ENCODE results near the gene UBE2D2.

The UBE2D2 gene

DNA sequence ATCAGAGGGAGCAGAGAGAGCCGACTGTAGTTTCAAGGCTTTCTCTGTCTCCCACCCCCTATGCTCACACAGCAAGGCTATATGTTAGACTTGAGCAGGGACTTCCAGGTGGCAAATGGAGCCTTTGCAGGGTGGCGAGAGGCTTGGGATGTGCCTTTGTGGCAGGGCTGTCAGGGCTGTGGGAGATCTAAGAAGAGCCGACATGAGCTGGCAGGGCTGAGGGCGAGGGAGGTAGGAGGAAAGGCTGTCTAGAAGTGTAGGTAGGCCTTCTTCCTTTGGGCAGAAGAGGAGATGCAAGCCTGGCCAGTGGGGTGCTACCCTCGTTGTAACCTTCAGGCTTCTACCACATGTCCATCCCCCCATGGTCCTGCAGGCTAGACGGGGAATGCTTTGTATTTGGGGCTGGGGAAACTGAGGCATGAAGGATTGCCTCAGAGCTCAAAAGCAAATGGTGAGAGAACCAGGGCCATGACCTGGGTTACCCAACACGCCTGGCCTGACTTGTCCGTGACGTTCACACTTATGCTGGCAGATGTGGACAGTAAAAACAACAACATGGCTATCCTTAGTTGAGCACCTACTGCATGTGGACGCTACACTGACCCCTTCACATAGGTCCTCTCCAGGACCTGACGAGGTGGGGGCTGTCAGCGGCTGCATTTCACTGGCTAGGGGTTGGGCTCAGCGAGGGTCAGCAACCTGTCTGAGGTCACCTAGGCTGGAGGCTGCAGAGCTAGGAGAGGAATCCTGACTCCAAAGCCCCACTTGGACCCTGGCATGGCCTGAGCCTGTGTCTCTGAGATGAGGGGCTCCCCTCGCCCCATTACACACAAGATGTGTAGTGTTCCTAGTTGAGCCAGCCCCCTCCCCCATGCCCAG is 102.3 kb downstream of the UBE2D2 start:
- no peak for DNase-seq

DNA sequence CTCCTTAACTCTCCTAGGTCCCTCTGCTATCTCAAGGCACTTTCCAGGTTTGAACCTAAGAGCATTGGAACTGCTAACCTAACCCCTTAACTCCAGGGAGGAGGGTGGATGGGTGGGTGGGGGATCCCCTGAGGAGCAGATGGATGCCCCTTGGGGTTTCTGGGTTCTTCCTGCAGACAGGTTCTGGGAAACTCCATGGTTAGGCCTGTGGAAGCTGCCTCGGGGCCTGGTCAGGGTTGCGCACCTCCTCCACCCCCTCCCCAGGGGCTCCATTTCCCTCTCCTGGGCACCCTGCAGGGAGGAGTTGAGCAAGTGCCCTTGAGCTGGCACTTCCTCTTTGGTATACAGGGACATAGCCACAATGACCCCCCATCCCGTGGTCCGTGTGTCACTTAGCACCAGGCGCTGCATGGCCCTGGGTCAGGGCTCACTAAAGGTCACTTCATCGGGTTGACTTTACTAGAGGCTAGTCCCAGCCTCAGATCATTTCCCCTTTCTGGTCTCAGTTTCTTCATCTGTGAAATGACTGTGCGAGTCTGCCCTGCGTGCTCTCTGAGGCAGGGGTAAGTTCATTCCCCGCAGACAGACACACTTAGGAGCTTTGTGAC is 103.1 kb downstream of the UBE2D2 start:
- DNase-seq, result no peak

DNA sequence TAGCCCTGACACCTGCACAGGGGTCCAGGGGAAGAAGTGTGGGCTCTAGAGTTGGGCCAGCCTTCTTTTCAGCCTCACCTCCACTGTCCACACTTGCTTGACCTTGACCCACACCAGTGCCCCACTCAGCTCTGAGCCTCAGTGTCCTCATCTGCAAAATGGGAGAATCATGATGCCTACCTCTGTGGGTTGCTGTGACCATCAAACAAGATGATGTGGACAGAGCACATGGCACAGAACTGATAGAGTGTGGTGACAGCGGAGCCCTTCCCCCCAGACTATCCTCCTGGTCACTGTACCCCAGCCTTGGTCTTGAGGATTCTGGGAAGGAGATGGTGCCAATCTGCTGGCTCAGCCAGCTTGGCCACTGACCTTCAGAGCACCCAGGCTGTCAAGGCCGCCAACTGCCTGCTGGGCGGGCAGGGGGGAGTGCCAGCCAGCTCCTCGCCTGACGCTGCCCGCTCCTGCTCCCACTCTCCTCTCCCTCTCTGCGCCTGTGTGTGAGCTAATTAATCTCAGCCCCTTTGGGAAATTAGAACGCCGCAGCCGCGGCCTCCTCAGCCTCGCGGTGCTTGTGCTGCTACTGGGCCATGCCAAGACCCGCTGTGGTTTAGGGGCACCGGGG is 103.7 kb downstream of the UBE2D2 start:
- no peak for DNase-seq

DNA sequence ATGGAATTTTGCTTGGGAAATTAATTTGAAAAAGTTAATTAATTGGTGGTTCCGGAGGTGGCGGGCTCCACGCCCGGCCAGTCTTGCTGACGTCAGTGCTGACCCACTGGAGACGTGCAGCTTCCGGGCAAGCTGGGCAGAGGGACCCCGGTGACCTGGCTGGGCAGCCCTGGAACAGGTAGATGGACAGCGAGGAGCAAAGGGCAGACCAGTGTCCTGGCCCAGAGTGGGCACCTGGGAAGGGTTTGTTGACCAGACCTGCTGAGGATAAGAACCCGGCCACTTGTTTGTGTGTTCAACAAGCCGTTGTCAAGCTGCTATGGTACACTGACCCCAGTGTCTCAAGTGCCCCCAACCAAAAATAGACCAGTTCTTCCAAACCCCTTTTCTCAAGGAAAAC is 104.5 kb downstream of the UBE2D2 start:
- DNase-seq, result no peak

DNA sequence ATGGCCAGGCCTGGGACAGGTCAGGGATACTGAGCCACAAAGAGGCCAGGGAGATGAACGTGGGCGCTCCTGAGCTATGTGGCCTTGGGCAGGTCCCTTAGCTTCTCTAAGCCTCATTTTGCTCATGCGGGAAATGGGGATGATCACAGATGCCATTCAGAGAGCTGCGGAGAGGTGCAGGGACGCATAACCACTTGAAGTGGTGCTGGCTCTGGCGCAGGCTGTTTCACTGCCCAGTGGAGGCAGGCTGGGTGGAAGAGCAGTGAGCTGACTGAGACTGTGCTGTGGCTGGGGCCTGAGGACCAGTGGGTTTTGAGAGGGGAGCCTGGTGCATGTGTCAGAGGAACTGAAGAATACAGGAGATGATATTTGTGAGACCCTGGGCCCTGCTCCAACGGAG is 105.4 kb downstream of the UBE2D2 start:
- DNase-seq, result no peak

DNA sequence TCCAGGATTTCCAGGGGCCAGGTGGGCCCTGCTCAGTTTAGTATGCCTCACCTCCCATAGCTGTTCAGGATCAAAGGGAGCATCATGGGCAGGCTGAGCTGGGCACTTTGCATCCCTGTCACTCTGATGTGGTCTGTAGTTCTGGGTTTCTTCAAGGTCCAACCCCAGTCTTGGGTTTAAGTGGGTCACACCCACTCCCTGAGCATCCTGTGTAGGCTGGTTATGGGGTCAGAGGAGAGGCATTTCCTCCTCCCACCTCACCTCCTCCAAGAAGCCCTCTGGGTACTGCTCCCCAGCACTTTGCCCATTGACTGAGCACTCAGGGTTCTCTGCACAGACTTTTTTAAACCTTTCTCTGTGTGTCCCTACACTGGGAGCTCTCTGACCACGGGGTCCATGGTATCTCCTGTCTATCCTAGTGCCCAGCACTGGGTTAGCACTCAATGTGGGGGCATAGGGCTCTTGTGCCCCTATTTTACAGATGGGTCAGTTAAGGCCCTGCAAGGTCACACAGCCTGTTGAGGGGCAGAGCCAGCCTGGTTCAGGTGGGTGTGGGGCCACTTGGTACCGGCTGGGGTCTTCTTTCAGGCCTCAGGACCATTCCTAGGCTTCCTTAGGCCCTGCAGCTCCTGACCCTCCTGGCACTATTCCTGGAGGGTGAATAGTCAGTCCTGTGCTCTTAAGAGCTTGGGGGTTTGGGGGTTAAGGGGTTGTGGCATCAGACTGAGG is 106.0 kb downstream of the UBE2D2 start:
- DNase-seq, result no peak

DNA sequence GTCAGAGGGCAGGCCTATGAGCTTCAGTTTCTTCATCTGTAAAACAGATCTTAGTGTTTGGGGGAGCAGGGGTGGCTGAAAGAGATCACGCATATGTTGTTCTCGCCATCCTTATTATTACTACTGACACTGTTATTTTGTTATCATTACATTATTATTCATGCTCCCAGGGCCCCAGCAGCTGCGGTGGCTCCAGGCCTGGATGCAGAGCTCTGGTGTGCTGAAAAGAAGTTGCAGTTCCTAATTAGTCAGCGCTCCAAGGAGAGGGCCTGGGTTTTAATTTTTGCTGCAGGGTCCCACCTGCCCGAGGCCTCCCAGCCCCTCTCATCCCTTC is 106.6 kb downstream of the UBE2D2 start:
- peak; percentile 56 for DNase-seq

DNA sequence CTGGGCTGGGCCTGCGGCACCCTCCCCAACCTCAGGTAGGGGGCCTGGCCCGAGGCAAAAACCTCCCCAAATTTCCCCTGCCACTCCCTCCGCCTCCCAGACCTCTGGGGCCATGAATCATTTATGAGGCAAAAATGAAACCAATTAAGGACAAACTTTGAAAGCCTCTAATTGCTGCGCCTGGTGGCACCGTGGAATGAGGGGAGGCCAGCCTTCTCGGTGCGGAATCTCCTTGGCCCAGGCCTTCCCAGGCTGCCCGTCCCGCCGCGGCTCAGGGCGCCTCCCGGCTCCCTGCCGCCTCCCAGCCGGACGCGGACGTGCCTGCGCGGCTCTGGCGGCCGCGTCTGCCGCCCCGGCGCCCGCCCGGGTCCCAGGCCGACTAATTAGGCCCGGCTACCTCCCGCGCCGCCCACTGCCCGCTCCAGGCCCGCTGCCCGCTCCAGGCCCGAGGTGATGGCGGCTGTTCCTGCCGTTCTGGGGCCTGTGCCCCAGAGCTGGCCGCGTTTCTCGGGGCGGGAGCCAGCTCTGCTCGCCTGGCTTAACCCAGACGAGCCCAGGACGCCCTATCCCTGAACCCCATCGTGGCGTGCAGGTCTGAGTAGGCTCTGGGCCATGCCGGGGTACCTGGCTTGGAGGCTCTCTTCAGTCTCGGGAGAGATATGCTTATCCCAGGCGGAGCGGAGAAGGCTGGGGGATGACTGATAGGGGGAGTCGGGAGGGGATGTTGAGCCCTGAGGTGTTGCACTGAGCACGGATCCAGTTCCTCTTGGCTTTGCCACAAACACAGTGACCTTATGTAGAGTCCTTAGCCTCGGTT is 107.1 kb downstream of the UBE2D2 start:
- peak; percentile 67 for DNase-seq

DNA sequence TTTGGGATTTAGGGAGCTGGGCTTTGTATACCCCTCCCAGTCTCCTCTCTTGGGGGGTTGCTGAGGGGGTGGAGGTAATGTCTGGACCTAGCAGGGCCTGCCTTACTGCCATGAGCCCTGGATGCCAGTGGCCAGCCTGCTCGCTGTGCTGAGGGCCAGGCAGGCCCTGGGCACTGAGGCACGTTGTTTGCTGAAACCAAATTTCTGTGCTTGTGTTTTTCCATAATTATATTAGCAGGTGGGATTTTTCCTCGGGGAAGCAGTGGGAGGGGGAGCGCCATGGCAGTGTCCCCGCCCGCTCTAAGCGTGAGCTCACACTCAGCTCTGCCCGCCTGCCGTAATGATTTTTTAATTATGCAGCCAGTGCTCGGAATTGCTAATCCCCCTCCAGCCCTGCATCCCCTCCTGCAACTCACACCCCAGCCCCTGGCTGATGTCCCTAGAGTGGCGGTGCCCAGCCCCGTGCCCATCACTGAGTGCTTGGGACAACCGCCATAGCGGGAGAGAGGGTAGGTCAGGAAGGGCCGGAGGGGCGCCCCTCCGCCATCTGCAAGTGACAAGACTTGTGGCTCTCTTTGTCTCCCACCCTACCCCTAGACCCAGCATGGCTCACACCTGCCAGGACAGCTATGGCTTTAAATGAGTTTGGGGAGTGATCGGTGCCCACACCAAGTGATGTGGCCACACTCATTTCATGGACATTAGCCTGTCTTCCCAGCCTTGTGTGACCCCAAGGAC is 108.0 kb downstream of the UBE2D2 start:
- DNase-seq, result no peak

DNA sequence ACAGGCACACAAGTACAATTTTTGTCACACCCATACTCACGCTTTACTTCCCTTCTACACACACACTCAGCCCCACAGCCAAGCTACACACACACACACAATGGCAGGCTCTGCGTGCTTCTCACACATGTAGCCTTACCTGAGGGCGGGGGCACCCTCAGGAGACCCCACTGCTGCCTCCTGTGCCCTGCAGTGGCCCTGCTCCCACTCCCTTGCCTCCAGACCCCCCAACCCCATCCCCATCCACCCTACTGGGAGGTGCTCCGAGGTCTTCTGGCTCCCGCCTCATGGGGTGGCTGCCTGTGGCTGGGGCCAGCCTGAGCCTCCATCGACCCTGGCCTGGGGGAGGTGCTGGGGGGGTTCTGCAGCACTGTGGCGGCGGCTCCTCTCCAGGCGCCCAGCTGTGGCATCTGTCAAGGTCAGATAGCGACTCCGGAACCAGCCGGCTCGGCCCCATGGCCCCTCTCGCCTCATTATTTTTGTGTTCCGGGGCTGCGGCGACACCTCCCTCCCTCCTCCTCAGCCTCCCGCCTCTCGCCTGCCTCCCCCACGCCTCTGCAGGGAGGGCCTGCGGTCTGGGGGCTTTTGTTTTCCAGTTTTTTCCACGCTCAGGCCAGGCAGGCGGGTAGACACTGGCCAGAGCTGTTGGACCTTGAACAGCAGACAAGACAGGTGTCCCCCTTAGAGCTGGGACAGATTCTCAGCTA is 108.7 kb downstream of the UBE2D2 start:
- no peak for DNase-seq

DNA sequence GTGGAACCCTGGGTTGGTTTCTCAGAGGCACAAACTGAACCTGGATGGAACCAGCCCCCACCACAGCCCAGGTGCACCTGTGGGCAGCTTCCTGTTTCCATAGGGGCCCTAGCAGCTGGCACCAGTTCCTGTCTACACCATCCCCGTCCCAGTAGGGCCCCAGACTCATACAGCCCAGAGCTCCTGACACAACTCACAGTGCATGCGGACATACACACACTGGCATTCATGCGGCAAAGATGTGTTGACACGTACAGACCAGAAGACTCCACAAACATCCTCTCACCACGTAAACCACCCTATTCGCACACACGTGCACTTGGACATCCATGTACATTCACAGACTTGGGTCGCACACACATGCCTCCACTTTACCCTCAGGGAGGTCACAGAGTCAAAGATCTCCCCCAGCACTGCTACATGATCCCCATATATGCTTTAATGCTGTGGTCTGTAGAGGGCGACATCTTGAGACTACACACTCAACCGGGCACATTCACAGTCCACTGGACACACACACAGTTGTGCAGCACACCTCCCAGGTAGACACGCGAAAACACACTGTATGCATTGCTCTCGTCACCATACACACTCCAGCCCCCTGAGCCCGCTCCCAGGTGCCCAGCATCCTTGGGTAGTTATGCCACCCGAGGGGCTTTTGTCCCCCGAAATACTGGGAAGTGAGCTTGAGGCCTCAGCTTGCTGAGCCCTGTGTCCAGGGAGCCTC is 109.4 kb downstream of the UBE2D2 start:
- no peak for DNase-seq

DNA sequence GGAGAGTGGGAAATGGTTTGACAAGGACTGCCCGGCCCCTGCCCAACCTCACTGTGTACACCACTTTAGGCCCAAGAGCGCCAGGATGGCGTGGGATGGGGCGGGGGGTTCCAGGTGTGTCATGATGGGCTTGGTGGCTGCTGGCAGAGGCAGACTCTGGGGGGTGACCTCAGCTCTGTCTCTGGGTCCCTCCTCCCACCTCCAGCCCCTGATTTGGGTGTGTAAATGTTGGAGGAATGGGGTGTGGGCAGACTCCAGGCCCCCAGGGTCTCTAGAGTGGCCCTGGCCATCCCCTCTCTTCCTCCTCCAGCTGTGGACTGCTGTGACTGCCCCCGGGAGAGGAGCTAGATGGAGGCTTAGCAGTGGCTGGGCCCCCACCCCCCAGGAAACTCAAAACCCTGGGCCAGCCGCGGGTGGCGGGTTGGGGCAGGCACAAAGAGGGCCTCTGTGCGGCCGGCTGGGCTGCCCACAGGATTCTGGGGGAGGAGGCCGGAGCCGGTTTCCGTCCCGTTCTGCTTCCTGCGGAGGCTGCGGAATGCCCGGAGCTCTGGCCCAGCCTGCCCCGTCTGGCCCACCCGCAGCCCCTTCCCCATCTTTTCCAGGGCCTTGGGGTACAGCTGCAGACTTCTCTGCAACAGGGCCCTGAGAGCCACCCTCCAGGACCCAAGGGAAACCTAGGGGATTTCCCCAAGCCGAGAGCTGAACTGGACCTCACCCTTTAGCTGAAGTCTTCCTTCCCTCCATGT is 110.1 kb downstream of the UBE2D2 start:
- no peak for DNase-seq

DNA sequence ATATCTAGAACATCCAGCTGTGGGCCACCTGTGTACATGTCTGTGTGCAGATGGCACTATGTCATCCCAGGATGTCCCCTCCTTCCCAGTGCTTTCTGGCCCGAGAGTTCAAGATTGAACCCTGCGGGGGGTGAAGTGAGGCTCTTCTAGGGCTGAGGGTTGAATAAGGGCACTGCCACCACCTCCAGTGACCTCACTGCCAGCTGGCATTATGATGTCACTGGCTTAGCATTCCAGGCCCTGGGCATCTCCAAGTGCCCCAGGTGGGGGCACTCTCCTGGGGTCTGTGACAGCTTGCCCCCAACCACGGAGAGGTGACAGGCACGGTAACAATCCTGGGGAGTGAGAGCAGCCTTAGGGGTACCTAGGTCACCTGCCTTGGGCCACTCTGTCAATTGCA is 114.1 kb downstream of the UBE2D2 start:
- no peak for DNase-seq

DNA sequence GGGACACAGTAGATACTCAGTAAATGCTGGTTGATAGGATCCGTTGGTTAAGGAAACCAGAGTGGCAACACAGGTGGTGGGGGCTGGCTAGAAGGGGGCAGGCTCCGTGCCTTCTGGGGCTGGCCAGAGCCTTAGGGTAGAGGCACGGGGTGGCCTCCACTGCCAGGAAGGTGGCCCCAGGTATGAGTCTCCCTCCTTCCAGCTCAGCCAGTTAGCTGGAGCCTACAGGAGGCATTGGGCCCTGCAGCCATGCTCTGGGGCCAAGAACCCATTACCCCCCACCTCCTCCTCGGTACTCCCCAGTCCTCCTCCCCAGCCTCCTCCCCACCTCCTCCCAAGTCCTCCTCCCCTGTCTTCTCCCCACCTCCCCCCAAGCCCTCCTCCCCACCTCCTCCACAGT is 114.7 kb downstream of the UBE2D2 start:
- no peak for DNase-seq

DNA sequence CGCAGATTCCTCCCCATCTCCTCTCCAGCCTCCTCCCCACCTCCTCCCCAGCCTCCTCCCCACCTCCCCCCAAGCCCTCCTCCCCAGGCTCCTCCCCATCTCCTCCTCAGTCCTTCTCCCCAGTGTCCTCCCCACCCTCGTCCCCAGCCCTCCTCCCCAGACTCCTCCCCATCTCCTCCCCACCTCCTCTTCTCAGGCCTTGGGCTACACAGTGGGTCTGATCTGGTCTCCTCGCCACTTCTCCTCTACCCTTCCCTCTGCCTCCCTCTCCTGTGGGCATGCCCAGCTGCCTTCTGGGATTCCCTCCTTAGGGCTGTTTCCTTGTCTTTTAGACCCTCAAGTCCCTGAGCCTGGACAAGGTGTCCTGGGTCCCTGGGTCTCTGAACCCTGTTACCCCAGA is 115.3 kb downstream of the UBE2D2 start:
- DNase-seq, result no peak

DNA sequence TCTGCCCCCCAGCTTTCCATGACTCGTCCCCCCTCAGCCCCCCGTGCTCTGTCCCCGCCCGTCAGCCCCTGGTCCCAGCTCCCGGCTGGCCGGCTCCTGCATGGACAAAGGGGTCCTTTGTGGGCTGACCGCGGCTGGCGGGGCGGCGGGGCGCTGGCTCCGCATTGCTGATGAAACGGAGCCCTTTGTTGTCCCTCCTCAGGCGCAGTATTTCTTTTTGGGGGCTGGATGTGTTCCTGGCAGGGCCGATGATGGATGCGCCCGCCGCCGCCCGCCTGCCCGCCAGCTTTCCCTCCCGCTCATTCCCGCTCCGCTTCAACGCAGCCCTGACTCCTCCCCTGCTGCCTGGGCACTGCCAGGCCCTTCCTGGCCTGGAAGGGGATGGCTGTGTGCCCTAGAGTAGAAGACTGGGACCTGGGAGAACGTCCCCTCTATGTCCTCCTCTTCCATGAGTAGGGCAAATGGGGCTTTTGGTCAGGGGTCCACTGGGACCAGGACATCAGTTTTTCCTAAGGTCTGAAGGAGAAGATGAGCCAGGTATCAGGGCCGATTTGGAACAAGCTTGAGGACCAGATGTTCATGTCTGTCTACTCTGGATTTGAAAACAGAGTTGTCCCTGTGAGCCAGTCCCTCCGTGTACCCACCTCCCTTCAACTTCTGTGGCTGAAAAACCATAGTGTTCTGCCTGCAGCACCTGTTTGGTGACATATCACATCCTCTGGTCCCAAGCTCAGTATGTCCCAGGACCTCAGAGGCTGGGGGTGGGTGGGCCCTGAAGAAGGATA is 116.0 kb downstream of the UBE2D2 start:
- no peak for DNase-seq
